Smooth muscle cell (in vitro differentiated cells): Measurements from ENCODE around the gene MIER3. TPM values are rescaled to one million over a fixed set of nuclear protein-coding genes. Genes with fewer than 3 reads are reported as not detected.

Experiments used
- DNase-seq: peaks from one replicate; lab custom pipeline; 2025; ENCODE audit not compliant: unreplicated experiment; lab: John Stamatoyannopoulos, UW
- H2AFZ ChIP-seq: fragments of 200-600 bp; sonication (generic); 2 replicates; pipeline ENCODE4 v1.6.0; 2016; ENCODE audit warnings: antibody characterized with exemption, low read depth, mild to moderate bottlenecking
- H3F3A ChIP-seq: fragments of 200-600 bp; sonication (generic); 2 replicates; pipeline ENCODE4 v1.6.0; 2017; ENCODE audit warnings: antibody characterized with exemption, low read depth
- H3K27ac ChIP-seq: fragments of 200-600 bp; sonication (generic); 2 replicates; pipeline ENCODE4 v1.5.1; 2016; ENCODE audit warnings: low read depth, mild to moderate bottlenecking
- H3K27me3 ChIP-seq: fragments of 200-600 bp; sonication (generic); 2 replicates; pipeline ENCODE4 v1.6.1; 2016; ENCODE audit warnings: low read depth, mild to moderate bottlenecking
- H3K36me3 ChIP-seq: fragments of 200-600 bp; sonication (generic); 2 replicates; pipeline ENCODE4 v1.5.1; 2016; ENCODE audit warnings: low read depth
- H3K4me1 ChIP-seq: fragments of 200-600 bp; sonication (generic); 2 replicates; pipeline ENCODE4 v1.5.1; 2016; ENCODE audit warnings: low read depth
- H3K4me2 ChIP-seq: fragments of 200-600 bp; sonication (generic); 2 replicates; pipeline ENCODE4 v1.6.0; 2016; ENCODE audit warnings: mild to moderate bottlenecking
- H3K4me3 ChIP-seq: fragments of 200-600 bp; sonication (generic); 2 replicates; pipeline ENCODE4 v1.5.1; 2016; ENCODE audit warnings: mild to moderate bottlenecking
- H3K79me2 ChIP-seq: fragments of 200-600 bp; sonication (generic); 2 replicates; pipeline ENCODE4 v1.6.0; 2016; ENCODE audit warnings: low read depth, mild to moderate bottlenecking
- H3K9ac ChIP-seq: fragments of 200-600 bp; sonication (generic); 2 replicates; pipeline ENCODE4 v1.6.0; 2016; ENCODE audit warnings: low read depth
- H3K9me3 ChIP-seq: fragments of 200-600 bp; sonication (generic); replicated peaks from 2 replicates; pipeline ENCODE4 v1.5.1; 2016; ENCODE audit warnings: low read depth
- H4K20me1 ChIP-seq: fragments of 200-600 bp; sonication (generic); 2 replicates; pipeline ENCODE4 v1.6.0; 2016; ENCODE audit warnings: low read depth
- WGBS: methylation state at CpG from one replicate; pipeline ENCODE4 v1.1.7; 2016; ENCODE audit warnings: low lambda C conversion rate; 5-methylcytosine and 5-hydroxymethylcytosine counted together
- polyA plus RNA-seq: library from polyadenylated mRNA; unstranded; fragments of >200 nt; fragmentation: Nextera tagmentation; extraction: Ambion mirVana; gene quantifications from 2 replicates; pipeline ENCODE4 v1.2.1, GENCODE V29; 2016
- total RNA-seq: library from RNA; depleted of rRNA; stranded (reverse); fragments of >200 nt; gene quantifications from 2 replicates; pipeline ENCODE4 v1.2.3, GENCODE V29; 2014
- TF ChIP-seq, protein P1 (sequence below): fragments of 200-600 bp; sonication (generic); IDR thresholded peaks from 2 replicates; pipeline ENCODE4 v1.5.1; 2017; ENCODE audit warnings: borderline replicate concordance, mild to moderate bottlenecking, antibody characterized with exemption; ENCODE audit not compliant: insufficient read depth, poor library complexity, severe bottlenecking

Gene MIER3, protein sequence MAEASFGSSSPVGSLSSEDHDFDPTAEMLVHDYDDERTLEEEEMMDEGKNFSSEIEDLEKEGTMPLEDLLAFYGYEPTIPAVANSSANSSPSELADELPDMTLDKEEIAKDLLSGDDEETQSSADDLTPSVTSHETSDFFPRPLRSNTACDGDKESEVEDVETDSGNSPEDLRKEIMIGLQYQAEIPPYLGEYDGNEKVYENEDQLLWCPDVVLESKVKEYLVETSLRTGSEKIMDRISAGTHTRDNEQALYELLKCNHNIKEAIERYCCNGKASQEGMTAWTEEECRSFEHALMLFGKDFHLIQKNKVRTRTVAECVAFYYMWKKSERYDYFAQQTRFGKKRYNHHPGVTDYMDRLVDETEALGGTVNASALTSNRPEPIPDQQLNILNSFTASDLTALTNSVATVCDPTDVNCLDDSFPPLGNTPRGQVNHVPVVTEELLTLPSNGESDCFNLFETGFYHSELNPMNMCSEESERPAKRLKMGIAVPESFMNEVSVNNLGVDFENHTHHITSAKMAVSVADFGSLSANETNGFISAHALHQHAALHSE
- total RNA-seq, result 23.4 and 24.5 TPM in 2 replicates
- polyA plus RNA-seq, result 4.1 and 5.5 TPM in 2 replicates

DNA sequence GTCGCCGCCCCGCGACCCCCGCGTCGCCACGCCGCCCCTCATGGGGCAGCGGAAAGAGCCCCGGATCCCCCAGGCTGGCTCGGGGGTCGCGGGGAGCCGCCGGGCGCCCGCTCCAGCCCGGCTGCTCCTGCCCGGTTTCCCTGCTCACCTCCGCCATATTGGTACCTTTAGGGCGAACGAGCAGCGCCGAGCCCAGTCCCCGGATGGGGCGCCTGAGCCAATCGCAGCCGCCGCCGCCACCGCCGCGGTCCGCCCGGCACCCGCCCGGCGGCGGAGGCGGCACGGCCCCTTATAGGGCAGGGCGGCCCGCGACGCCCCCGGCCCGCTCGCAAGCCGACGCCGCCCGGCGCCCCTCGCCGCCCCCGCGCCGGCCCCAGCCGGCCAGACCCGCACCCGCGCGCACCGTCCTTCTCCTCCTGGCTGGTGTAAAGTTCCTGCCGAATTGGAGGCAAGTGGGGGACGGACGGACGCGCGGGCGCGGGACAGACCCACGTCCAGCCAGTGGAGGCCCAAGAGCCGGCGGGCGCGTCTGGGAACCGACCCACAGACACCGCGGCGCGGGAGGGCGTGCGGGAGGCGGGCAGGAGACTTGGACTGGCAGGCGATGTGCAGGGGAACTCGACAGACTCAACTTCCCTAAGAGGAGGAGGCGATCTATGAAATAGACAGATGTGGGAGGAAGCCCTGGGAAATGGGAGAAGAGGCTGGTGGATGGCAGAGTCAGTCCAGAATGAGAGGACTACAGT is at the start of gene MIER3:
Gene MIER3, minus strand, starts transcription at position 178 of the 746 bp plus-strand sequence. Its CDS starts 21 bp downstream, at position 157.
- Histone ChIP-seq H4K20me1 (peaks cover 34% of the 10 kb centered on the region), H3K4me1 (peaks cover 12% of the 10 kb centered on the region), H3K27me3 (no peaks in the 10 kb centered on the region), H3F3A (no peaks in the 10 kb centered on the region), H3K9me3 (no peaks in the 10 kb centered on the region), H3K36me3 (no peaks in the 10 kb centered on the region), H3K79me2 (peaks cover 39% of the 10 kb centered on the region), H3K9ac (peak within 1 kb of the TSS; percentile 83), H3K4me3 (peak within 1 kb of the TSS; percentile 88), H3K4me2 (peak within 1 kb of the TSS; percentile 87), H3K27ac (peak within 1 kb of the TSS; percentile 67), H2AFZ (peak within 1 kb of the TSS; percentile 74)
- 1% methylated on average over 63 of the region's 89 CpGs for WGBS
- peak; percentile 75 for DNase-seq
- TF ChIP-seq, protein P1, sequence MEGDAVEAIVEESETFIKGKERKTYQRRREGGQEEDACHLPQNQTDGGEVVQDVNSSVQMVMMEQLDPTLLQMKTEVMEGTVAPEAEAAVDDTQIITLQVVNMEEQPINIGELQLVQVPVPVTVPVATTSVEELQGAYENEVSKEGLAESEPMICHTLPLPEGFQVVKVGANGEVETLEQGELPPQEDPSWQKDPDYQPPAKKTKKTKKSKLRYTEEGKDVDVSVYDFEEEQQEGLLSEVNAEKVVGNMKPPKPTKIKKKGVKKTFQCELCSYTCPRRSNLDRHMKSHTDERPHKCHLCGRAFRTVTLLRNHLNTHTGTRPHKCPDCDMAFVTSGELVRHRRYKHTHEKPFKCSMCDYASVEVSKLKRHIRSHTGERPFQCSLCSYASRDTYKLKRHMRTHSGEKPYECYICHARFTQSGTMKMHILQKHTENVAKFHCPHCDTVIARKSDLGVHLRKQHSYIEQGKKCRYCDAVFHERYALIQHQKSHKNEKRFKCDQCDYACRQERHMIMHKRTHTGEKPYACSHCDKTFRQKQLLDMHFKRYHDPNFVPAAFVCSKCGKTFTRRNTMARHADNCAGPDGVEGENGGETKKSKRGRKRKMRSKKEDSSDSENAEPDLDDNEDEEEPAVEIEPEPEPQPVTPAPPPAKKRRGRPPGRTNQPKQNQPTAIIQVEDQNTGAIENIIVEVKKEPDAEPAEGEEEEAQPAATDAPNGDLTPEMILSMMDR, result no peak

DNA sequence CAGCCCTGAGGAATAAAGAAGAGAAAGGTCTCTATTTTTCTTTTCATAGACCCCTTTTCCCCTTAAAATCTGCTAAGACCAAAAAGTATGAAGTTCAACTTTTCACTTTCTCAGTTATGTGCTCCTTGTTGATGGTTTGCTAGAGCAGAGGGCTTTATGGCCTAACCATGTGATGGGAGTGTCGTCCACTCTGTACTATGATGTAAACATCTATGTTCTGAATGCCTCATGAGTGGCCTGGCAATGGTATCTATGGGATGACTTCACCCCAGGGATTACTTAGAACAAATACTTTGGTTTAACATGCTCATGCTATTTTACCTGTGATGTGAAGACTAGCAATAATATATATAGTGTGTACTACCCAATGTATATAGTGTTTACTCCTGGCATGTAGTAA is 43.7 kb upstream of the MIER3 start:
- 68% methylated on average over 1 of the region's 1 CpG for WGBS
- no peaks in the 10 kb centered on the region for H3K4me1 ChIP-seq
- no peak overlapping the region for H3K27ac ChIP-seq
- DNase-seq, result no peak
- no peak overlapping the region for H2AFZ ChIP-seq
- H3K27me3 ChIP-seq, result no peaks in the 10 kb centered on the region
- H3K4me2 ChIP-seq, result no peak overlapping the region
- no peaks in the 10 kb centered on the region for H3F3A ChIP-seq
- H3K79me2 ChIP-seq, result no peaks in the 10 kb centered on the region
- H3K36me3 ChIP-seq, result no peaks in the 10 kb centered on the region
- no peaks in the 10 kb centered on the region for H4K20me1 ChIP-seq
- no peaks in the 10 kb centered on the region for H3K9me3 ChIP-seq
- TF ChIP-seq, protein P1, result no peak
- no peak overlapping the region for H3K9ac ChIP-seq
- no peak overlapping the region for H3K4me3 ChIP-seq

DNA sequence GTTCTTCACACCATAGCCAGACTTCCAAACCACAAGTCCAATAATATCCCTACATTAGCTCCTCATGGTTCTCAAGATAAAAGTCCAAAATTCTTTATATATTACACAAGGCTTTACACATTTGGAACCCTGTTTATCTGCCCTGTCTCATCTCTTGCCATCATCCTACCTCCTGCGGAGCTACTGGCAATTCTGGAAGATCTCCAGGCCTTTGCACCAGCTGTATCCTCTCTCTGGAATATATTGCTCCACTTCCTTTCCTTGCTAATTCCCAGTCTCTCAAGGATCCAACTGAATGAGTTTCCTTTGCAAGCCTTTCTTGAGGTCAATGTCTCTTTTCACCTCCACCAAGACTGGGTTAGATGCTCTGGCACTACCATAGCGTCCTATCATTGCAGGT is 41.3 kb upstream of the MIER3 start:
- WGBS, result 95% methylated on average over 2 of the region's 2 CpGs
- no peak overlapping the region for H3K27ac ChIP-seq
- H3K4me3 ChIP-seq, result no peak overlapping the region
- H3K36me3 ChIP-seq, result no peaks in the 10 kb centered on the region
- H3K27me3 ChIP-seq, result no peaks in the 10 kb centered on the region
- H3K4me1 ChIP-seq, result no peaks in the 10 kb centered on the region
- H2AFZ ChIP-seq, result no peak overlapping the region
- no peaks in the 10 kb centered on the region for H3K79me2 ChIP-seq
- no peaks in the 10 kb centered on the region for H3K9me3 ChIP-seq
- no peaks in the 10 kb centered on the region for H3F3A ChIP-seq
- TF ChIP-seq, protein P1, result no peak
- no peaks in the 10 kb centered on the region for H4K20me1 ChIP-seq
- no peak for DNase-seq
- H3K4me2 ChIP-seq, result no peak overlapping the region
- no peak overlapping the region for H3K9ac ChIP-seq
